ENCODE results near the gene TMEM178B. TPM values are rescaled to one million over a fixed set of nuclear protein-coding genes. Genes with fewer than 3 reads are reported as not detected.

Gene TMEM178B
- polyA plus RNA-seq, 1 donor from 2014 or later = 40.7 TPM

DNA sequence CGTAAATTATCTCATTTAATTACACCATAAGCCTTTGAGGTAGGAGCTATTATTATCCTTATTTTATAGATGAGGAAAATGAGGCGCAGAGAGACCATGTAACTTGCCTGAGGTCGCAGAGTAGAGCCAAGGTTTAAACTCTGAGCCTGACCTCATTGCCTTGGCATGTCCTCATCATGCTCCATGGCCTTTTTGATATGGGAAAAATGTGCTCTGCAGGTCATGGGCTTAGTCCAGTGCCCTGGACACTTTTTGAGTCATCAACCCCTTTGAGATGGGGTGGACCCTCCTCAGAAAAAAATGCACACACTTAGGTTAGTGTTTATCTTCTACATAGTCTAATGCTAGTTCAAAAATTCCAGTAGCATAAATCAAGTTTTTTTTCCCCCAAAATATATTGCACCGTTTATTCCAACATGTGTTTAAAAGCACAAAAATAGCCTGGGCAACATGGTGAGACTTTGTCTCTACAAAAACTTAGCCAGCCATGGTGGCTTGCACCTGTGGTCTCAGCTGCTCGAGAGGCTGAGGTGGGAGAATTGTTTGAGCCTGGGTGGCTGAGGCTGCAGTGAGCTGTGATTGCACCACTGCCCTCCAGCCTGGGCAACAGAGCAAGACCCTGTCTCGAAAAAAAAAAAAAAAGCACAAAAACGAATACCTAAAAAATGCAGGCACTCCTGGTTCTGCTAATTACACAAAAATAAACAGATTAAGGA lies 28.6 kb upstream of the TMEM178B start:
- Histone ChIP-seq H3K9me2 (ENCODE audit: insufficient read depth, low read length) (no peaks in the 10 kb centered on the region), H3K36me3 (ENCODE audit: insufficient read depth, low read length) (no peaks in the 10 kb centered on the region), H2AFZ (ENCODE audit: low read depth, low read length) (no peak overlapping the region), H3K79me2 (replicated peaks; ENCODE audit: insufficient read depth, low read length) (no peaks in the 10 kb centered on the region), H3K27me3 (ENCODE audit: insufficient read depth, low read depth, low read length) (no peaks in the 10 kb centered on the region), H3K9ac (ENCODE audit: low read length) (no peak overlapping the region), H3K27ac (ENCODE audit: low read length) (no peak overlapping the region), H3K4me3 (ENCODE audit: low read length) (no peak overlapping the region), H4K20me1 (ENCODE audit: insufficient read depth) (no peaks in the 10 kb centered on the region), H3K9me3 (ENCODE audit: low read length) (no peaks in the 10 kb centered on the region), H3F3A (ENCODE audit: insufficient read depth, low read length, poor library complexity, severe bottlenecking) (no peaks in the 10 kb centered on the region), H3K4me2 (ENCODE audit: low read length) (no peak overlapping the region)
- TF ChIP-seq RAD21 (conservative IDR thresholded peaks at IDR 0.05) = no peak
- TF ChIP-seq, protein P1, sequence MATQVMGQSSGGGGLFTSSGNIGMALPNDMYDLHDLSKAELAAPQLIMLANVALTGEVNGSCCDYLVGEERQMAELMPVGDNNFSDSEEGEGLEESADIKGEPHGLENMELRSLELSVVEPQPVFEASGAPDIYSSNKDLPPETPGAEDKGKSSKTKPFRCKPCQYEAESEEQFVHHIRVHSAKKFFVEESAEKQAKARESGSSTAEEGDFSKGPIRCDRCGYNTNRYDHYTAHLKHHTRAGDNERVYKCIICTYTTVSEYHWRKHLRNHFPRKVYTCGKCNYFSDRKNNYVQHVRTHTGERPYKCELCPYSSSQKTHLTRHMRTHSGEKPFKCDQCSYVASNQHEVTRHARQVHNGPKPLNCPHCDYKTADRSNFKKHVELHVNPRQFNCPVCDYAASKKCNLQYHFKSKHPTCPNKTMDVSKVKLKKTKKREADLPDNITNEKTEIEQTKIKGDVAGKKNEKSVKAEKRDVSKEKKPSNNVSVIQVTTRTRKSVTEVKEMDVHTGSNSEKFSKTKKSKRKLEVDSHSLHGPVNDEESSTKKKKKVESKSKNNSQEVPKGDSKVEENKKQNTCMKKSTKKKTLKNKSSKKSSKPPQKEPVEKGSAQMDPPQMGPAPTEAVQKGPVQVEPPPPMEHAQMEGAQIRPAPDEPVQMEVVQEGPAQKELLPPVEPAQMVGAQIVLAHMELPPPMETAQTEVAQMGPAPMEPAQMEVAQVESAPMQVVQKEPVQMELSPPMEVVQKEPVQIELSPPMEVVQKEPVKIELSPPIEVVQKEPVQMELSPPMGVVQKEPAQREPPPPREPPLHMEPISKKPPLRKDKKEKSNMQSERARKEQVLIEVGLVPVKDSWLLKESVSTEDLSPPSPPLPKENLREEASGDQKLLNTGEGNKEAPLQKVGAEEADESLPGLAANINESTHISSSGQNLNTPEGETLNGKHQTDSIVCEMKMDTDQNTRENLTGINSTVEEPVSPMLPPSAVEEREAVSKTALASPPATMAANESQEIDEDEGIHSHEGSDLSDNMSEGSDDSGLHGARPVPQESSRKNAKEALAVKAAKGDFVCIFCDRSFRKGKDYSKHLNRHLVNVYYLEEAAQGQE (IDR thresholded peaks at IDR 0.05; ENCODE audit: borderline replicate concordance) = no peak
- no peak for TF ChIP-seq EP300 (conservative IDR thresholded peaks at IDR 0.05; ENCODE audit: poor library complexity, severe bottlenecking)
- no peak for TF ChIP-seq SMC3 (conservative IDR thresholded peaks at IDR 0.05; ENCODE audit: poor library complexity)
- TF ChIP-seq, protein P2, sequence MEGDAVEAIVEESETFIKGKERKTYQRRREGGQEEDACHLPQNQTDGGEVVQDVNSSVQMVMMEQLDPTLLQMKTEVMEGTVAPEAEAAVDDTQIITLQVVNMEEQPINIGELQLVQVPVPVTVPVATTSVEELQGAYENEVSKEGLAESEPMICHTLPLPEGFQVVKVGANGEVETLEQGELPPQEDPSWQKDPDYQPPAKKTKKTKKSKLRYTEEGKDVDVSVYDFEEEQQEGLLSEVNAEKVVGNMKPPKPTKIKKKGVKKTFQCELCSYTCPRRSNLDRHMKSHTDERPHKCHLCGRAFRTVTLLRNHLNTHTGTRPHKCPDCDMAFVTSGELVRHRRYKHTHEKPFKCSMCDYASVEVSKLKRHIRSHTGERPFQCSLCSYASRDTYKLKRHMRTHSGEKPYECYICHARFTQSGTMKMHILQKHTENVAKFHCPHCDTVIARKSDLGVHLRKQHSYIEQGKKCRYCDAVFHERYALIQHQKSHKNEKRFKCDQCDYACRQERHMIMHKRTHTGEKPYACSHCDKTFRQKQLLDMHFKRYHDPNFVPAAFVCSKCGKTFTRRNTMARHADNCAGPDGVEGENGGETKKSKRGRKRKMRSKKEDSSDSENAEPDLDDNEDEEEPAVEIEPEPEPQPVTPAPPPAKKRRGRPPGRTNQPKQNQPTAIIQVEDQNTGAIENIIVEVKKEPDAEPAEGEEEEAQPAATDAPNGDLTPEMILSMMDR (IDR thresholded peaks at IDR 0.05; ENCODE audit: poor library complexity, severe bottlenecking) = no peak
- no peak for TF ChIP-seq MXI1 (conservative IDR thresholded peaks at IDR 0.05; ENCODE audit: poor library complexity, severe bottlenecking)
- TF ChIP-seq TAF1 (IDR thresholded peaks at IDR 0.05; ENCODE audit: low read depth) = no peak
- TF ChIP-seq EZH2 (IDR thresholded peaks at IDR 0.05; ENCODE audit: borderline replicate concordance, insufficient read depth, low read length, poor library complexity, severe bottlenecking) = no peak
- TF ChIP-seq POLR2AphosphoS5 (IDR thresholded peaks at IDR 0.05) = no peak

DNA sequence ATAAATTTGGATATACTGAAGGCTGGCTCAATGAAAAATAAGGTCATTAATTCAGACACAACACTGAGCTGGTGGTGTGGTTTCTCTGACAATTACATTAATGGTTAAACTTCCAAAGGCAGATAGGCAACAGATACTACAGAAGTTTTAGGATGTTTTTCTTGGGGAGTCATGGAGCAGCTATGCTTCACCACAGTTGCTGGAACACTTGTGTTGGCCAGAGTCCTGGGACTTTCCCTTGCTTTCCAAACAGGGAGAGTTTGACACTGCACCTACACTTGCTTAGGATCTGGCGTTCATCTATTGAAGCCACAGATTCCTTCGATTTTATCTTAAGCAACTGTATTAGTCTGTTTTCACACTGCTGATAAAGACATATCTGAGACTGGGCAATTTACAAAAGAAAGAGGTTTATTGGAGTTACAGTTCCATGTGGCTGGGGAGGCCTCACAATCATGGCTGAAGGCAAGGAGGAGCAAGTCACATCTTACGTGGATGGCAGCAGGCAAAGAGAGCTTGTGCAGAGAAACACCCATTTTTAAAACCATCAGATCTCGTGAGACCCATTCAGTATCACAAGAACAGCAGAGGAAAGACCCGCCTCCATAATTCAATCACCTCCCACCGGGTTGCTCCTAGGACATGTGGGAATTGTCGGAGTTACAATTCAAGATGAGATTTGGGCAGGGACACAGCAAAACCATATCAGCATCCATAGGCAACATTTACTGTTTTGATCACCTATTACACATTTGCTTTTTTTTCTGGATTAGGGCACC lies 27.8 kb upstream of the TMEM178B start:
- Histone ChIP-seq H3K9ac (ENCODE audit: low read length) (no peak overlapping the region), H3K4me2 (ENCODE audit: low read length) (no peak overlapping the region), H3F3A (ENCODE audit: insufficient read depth, low read length, poor library complexity, severe bottlenecking) (no peaks in the 10 kb centered on the region), H3K9me2 (ENCODE audit: insufficient read depth, low read length) (no peaks in the 10 kb centered on the region), H3K36me3 (ENCODE audit: insufficient read depth, low read length) (no peaks in the 10 kb centered on the region), H4K20me1 (ENCODE audit: insufficient read depth) (no peaks in the 10 kb centered on the region), H3K4me3 (ENCODE audit: low read length) (no peak overlapping the region), H3K9me3 (ENCODE audit: low read length) (no peaks in the 10 kb centered on the region), H2AFZ (ENCODE audit: low read depth, low read length) (no peak overlapping the region), H3K79me2 (replicated peaks; ENCODE audit: insufficient read depth, low read length) (no peaks in the 10 kb centered on the region), H3K27ac (ENCODE audit: low read length) (no peak overlapping the region), H3K27me3 (ENCODE audit: insufficient read depth, low read depth, low read length) (no peaks in the 10 kb centered on the region)
- TF ChIP-seq EP300 (conservative IDR thresholded peaks at IDR 0.05; ENCODE audit: poor library complexity, severe bottlenecking) (no peak), POLR2AphosphoS5 (IDR thresholded peaks at IDR 0.05) (no peak), EZH2 (IDR thresholded peaks at IDR 0.05; ENCODE audit: borderline replicate concordance, insufficient read depth, low read length, poor library complexity, severe bottlenecking) (no peak), SMC3 (conservative IDR thresholded peaks at IDR 0.05; ENCODE audit: poor library complexity) (no peak), MXI1 (conservative IDR thresholded peaks at IDR 0.05; ENCODE audit: poor library complexity, severe bottlenecking) (no peak), TAF1 (IDR thresholded peaks at IDR 0.05; ENCODE audit: low read depth) (no peak), RAD21 (conservative IDR thresholded peaks at IDR 0.05) (no peak)
- TF ChIP-seq, protein P2 (IDR thresholded peaks at IDR 0.05; ENCODE audit: poor library complexity, severe bottlenecking) = no peak
- TF ChIP-seq, protein P1 (IDR thresholded peaks at IDR 0.05; ENCODE audit: borderline replicate concordance) = no peak

Measured in neural cell (in vitro differentiated cells).